ENCODE data around the gene ZNF396.

The ZNF396 gene

GRCh38 chr18:35334212-35334611 lies 42.9 kb downstream of the ZNF396 start:
- no peak for DNase-seq

- no peak for DNase-seq
Observed at GRCh38 chr18:35331367-35332087, 45.6 kb downstream of the ZNF396 start.

GRCh38 chr18:35328868-35329267 lies 48.3 kb downstream of the ZNF396 start:
- DNase-seq, result no peak

GRCh38 chr18:35326695-35327387 lies 50.3 kb downstream of the ZNF396 start:
- no peak for DNase-seq

- DNase-seq, result no peak
Observed at GRCh38 chr18:35324926-35325655, 52.0 kb downstream of the ZNF396 start.

- DNase-seq, result no peak
Observed at GRCh38 chr18:35322486-35323458, 54.4 kb downstream of the ZNF396 start.
